Endodermal cell (in vitro differentiated cells): ENCODE measurements around the gene ADGRB2. TPM values are rescaled to one million over a fixed set of nuclear protein-coding genes. Genes with fewer than 3 reads are reported as not detected.

ENCODE experiments used
- DNase-seq: peaks from one replicate; pipeline ENCODE4 v3.0.0-alpha.2; 2017
- H3K27ac ChIP-seq: 2 replicates; pipeline ENCODE4 v1.5.1; 2013; ENCODE audit warnings: mild to moderate bottlenecking, low read depth, low read length, moderate library complexity
- H3K27me3 ChIP-seq: 2 replicates; pipeline ENCODE4 v1.6.1; 2013; ENCODE audit warnings: mild to moderate bottlenecking, low read length, moderate library complexity; ENCODE audit not compliant: insufficient read depth, control insufficient read depth, poor library complexity, severe bottlenecking
- H3K36me3 ChIP-seq: 2 replicates; pipeline ENCODE4 v1.7.0; 2013; ENCODE audit warnings: mild to moderate bottlenecking, low read length, moderate library complexity; ENCODE audit not compliant: control insufficient read depth, insufficient read depth
- H3K4me1 ChIP-seq: one replicate; pipeline ENCODE4 v1.7.0; 2013; ENCODE audit warnings: low read length; ENCODE audit not compliant: control insufficient read depth, insufficient read depth
- H3K4me3 ChIP-seq: 2 replicates; pipeline ENCODE4 v1.5.1; 2013; ENCODE audit warnings: mild to moderate bottlenecking, low read length, moderate library complexity
- H3K9ac ChIP-seq: 2 replicates; pipeline ENCODE4 v1.6.1; 2013; ENCODE audit warnings: mild to moderate bottlenecking, low read length, moderate library complexity; ENCODE audit not compliant: poor library complexity, severe bottlenecking; ENCODE audit errors: extremely low read depth
- H3K9me3 ChIP-seq: 2 replicates; pipeline ENCODE4 v1.6.1; 2013; ENCODE audit warnings: mild to moderate bottlenecking, low read length, moderate library complexity; ENCODE audit not compliant: control insufficient read depth
- H3K27ac Mint-ChIP-seq: 2 replicates; pipeline ENCODE4 v1.8.0; 2020; ENCODE audit warnings: mixed read lengths
- H3K27me3 Mint-ChIP-seq: 2 replicates; pipeline ENCODE4 v1.8.0; 2021; ENCODE audit warnings: mild to moderate bottlenecking, mixed read lengths; ENCODE audit not compliant: insufficient read depth
- H3K36me3 Mint-ChIP-seq: 2 replicates; pipeline ENCODE4 v1.8.0; 2020; ENCODE audit warnings: low read depth, mixed read lengths
- H3K4me1 Mint-ChIP-seq: 2 replicates; pipeline ENCODE4 v1.8.0; 2020; ENCODE audit warnings: mixed read lengths
- H3K4me3 Mint-ChIP-seq: 2 replicates; pipeline ENCODE4 v1.8.0; 2020; ENCODE audit warnings: mild to moderate bottlenecking, moderate library complexity, mixed read lengths
- H3K9me3 Mint-ChIP-seq: 2 replicates; pipeline ENCODE4 v1.8.0; 2020; ENCODE audit warnings: mild to moderate bottlenecking, mixed read lengths
- WGBS, 2 experiments: methylation state at CpG; one replicate each; pipeline versions ENCODE4 v1.1.5 to v1.1.7; 2013; ENCODE audit warnings: missing lambda C conversion rate in 2 of 2, mixed read lengths in 1 of 2; ENCODE audit not compliant: insufficient coverage in 1 of 2, insufficient read length in 1 of 2; 5-methylcytosine and 5-hydroxymethylcytosine counted together
- total RNA-seq, 2 donors: library from RNA; stranded (reverse); fragmentation: NEBNext Ultra II Directional in 1 of 2; extraction: Animal tissue kit (Norgen Biotek cat#: 25700) in 1 of 2; gene quantifications; 2 replicates in 1 of 2; 3 replicates in 1 of 2; pipeline ENCODE4 v1.2.1, GENCODE V29; 2021
- TF ChIP-seq, protein P1 (sequence below): fragments of 200-600 bp; sonication (generic); conservative IDR thresholded peaks from 2 replicates; pipeline ENCODE4 v1.5.0; 2021; ENCODE audit warnings: antibody characterized with exemption, mild to moderate bottlenecking

The ADGRB2 gene
- total RNA-seq, 2 donors from 2014 or later: 13.1 to 22.7 TPM

GRCh38 chr1:31762323-31762722 lies 1.8 kb downstream of the ADGRB2 start:
- Histone ChIP-seq H3K4me3 (peak overlapping the region; percentile 81), H3K9me3 (no peaks in the 10 kb centered on the region), H3K4me1 (peaks cover 18% of the 10 kb centered on the region), H3K36me3 (no peaks in the 10 kb centered on the region), H3K27me3 (peaks cover 14% of the 10 kb centered on the region), H3K27ac (no peak overlapping the region), H3K9ac (no peak overlapping the region)
- peak overlapping the region; percentile 58 for H3K4me3 Mint-ChIP-seq
- no peak overlapping the region for H3K27ac Mint-ChIP-seq
- H3K9me3 Mint-ChIP-seq: no peaks in the 10 kb centered on the region
- H3K36me3 Mint-ChIP-seq: no peaks in the 10 kb centered on the region
- DNase-seq: peak; percentile 71
- peaks cover 31% of the 10 kb centered on the region for H3K27me3 Mint-ChIP-seq
- peaks cover 27% of the 10 kb centered on the region for H3K4me1 Mint-ChIP-seq
- WGBS, 2 experiments: 0 to 44% methylated on average over 1 to 7 of the region's 7 CpGs
- TF ChIP-seq, protein P1, sequence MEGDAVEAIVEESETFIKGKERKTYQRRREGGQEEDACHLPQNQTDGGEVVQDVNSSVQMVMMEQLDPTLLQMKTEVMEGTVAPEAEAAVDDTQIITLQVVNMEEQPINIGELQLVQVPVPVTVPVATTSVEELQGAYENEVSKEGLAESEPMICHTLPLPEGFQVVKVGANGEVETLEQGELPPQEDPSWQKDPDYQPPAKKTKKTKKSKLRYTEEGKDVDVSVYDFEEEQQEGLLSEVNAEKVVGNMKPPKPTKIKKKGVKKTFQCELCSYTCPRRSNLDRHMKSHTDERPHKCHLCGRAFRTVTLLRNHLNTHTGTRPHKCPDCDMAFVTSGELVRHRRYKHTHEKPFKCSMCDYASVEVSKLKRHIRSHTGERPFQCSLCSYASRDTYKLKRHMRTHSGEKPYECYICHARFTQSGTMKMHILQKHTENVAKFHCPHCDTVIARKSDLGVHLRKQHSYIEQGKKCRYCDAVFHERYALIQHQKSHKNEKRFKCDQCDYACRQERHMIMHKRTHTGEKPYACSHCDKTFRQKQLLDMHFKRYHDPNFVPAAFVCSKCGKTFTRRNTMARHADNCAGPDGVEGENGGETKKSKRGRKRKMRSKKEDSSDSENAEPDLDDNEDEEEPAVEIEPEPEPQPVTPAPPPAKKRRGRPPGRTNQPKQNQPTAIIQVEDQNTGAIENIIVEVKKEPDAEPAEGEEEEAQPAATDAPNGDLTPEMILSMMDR: no peak

GRCh38 chr1:31761883-31762282 lies 2.3 kb downstream of the ADGRB2 start:
- peaks cover 26% of the 10 kb centered on the region for H3K4me1 Mint-ChIP-seq
- Histone ChIP-seq H3K27ac (no peak overlapping the region), H3K4me3 (peak overlapping the region; percentile 82), H3K36me3 (no peaks in the 10 kb centered on the region), H3K27me3 (peaks cover 14% of the 10 kb centered on the region), H3K9ac (no peak overlapping the region), H3K4me1 (peaks cover 18% of the 10 kb centered on the region), H3K9me3 (no peaks in the 10 kb centered on the region)
- TF ChIP-seq, protein P1: no peak
- H3K27me3 Mint-ChIP-seq: peaks cover 30% of the 10 kb centered on the region
- H3K4me3 Mint-ChIP-seq: peak overlapping the region; percentile 59
- H3K36me3 Mint-ChIP-seq: no peaks in the 10 kb centered on the region
- WGBS, 2 experiments: 80% methylated on average over 3 to 5 of the region's 6 CpGs
- no peaks in the 10 kb centered on the region for H3K9me3 Mint-ChIP-seq
- no peak for DNase-seq
- H3K27ac Mint-ChIP-seq: no peak overlapping the region

DNA sequence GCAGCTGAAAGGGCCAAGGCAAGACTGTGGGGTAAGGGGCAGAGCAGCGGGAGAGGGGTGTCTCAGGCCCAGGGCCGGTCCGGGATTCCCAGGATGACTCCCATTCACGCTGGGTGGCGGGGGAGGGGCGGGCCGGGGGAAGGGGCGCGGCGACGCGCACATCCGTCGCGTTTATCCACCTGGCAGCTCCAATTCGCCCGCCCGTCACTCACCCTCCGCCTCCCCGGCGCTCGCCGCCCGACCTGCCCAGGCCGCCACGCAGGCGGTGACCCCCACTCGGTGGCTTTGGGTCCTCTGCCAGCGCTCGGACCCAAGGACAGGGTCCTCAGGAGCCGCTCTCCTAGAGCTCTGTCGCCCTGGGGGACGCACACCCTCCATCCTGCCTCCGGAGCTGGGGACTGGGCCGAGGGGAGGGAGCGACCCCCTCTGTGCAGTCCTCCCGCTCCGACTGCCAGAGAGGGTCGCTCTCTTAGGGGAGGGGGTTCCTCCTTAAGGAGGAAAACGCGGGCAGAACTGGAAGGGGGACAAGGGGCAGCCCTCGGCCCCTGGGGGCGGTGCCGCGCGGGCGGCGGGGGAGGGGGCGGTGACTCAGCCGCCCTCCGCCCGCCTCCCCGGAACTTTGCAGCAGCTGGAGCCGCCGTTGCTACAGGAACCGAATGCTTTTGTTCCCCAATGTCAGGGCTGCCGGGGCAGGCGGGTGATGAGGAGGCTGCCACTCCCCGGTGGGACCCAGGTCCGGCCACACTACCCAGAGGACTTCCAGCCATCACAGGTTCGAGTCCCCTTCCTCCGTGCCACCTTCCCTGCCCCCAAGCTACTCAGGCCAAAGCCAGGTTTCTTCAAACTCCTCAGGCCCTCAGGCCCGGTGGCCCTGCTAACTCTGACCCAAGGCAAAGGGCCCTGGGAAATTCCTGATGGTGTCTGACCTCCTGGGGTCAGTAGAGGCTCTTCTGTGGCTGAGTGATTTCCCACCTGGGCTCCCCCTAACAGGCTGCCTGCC lies 3.4 kb downstream of the ADGRB2 start:
- H3K27me3 ChIP-seq: peaks cover 14% of the 10 kb centered on the region
- no peaks in the 10 kb centered on the region for H3K9me3 ChIP-seq
- H3K27me3 Mint-ChIP-seq: peaks cover 30% of the 10 kb centered on the region
- peaks cover 14% of the 10 kb centered on the region for H3K4me1 ChIP-seq
- peak overlapping the region; percentile 82 for H3K4me3 ChIP-seq
- 0 to 1% methylated on average over 9 to 63 of the region's 63 CpGs for WGBS, 2 experiments
- H3K27ac Mint-ChIP-seq: peak overlapping the region; percentile 26
- peaks cover 20% of the 10 kb centered on the region for H3K4me1 Mint-ChIP-seq
- no peaks in the 10 kb centered on the region for H3K36me3 ChIP-seq
- H3K4me3 Mint-ChIP-seq: peak overlapping the region; percentile 59
- H3K27ac ChIP-seq: peak overlapping the region; percentile 79
- H3K9me3 Mint-ChIP-seq: no peaks in the 10 kb centered on the region
- TF ChIP-seq, protein P1: no peak
- DNase-seq: peak; percentile 89
- no peaks in the 10 kb centered on the region for H3K36me3 Mint-ChIP-seq
- H3K9ac ChIP-seq: peak overlapping the region; percentile 68
